Rectal smooth muscle tissue (tissue), 1 donor: ENCODE measurements around the gene KLRC2.
A peak's percentile ranks its signal among the peaks of the same experiment; 100 is the strongest.
"Not testable (repeated sequence)": the region's sequence is repeated elsewhere in the genome, so short reads cannot be mapped to it uniquely, and the experiment has no call there.

Source experiments
- H3K27ac ChIP-seq: one replicate; pipeline ENCODE4 v1.7.0; 2013; ENCODE audit warnings: low read depth, low read length, inconsistent platforms
- H3K27me3 ChIP-seq: one replicate; pipeline ENCODE4 v1.7.0; 2013; ENCODE audit warnings: low read length; ENCODE audit not compliant: control insufficient read depth, insufficient read depth
- H3K36me3 ChIP-seq: one replicate; pipeline ENCODE4 v1.7.0; 2013; ENCODE audit warnings: low read length; ENCODE audit not compliant: control insufficient read depth, insufficient read depth
- H3K4me1 ChIP-seq: one replicate; pipeline ENCODE4 v1.7.0; 2013; ENCODE audit warnings: low read length; ENCODE audit not compliant: control insufficient read depth, insufficient read depth
- H3K4me3 ChIP-seq: one replicate; pipeline ENCODE4 v1.7.0; 2013; ENCODE audit warnings: low read length
- H3K9ac ChIP-seq: one replicate; pipeline ENCODE4 v1.7.0; 2013; ENCODE audit warnings: low read length

Gene KLRC2

GRCh38 chr12:10398168-10398567 lies 37.6 kb downstream of the KLRC2 start:
- Histone ChIP-seq H3K4me3 (no peak overlapping the region), H3K27ac (no peak overlapping the region), H3K27me3 (no peaks in the 10 kb centered on the region), H3K4me1 (no peaks in the 10 kb centered on the region), H3K36me3 (no peaks in the 10 kb centered on the region), H3K9ac (no peak overlapping the region)

GRCh38 chr12:10397296-10397695 lies 38.5 kb downstream of the KLRC2 start:
- H3K27ac ChIP-seq = no peak overlapping the region
- no peaks in the 10 kb centered on the region for H3K4me1 ChIP-seq
- H3K4me3 ChIP-seq = no peak overlapping the region
- H3K36me3 ChIP-seq = no peaks in the 10 kb centered on the region
- no peak overlapping the region for H3K9ac ChIP-seq
- H3K27me3 ChIP-seq = no peaks in the 10 kb centered on the region

GRCh38 chr12:10396176-10396575 lies 39.6 kb downstream of the KLRC2 start:
- not testable (repeated sequence) for H3K27ac ChIP-seq, H3K9ac ChIP-seq, H3K4me3 ChIP-seq

GRCh38 chr12:10395390-10395998 lies 40.3 kb downstream of the KLRC2 start:
- Histone ChIP-seq H3K27ac (peak overlapping the region; percentile 46), H3K4me3 (peak overlapping the region; percentile 34)

More at GRCh38 chr12:10396176-10396575, 39.6 kb downstream of the KLRC2 start:
- H3K27me3 ChIP-seq, H3K36me3 ChIP-seq, H3K4me1 ChIP-seq: not testable (repeated sequence)

GRCh38 chr12:10394531-10395152 lies 41.2 kb downstream of the KLRC2 start:
- not testable (repeated sequence) for H3K4me3 ChIP-seq, H3K36me3 ChIP-seq, H3K27ac ChIP-seq, H3K9ac ChIP-seq, H3K4me1 ChIP-seq, H3K27me3 ChIP-seq

More at GRCh38 chr12:10395390-10395998, 40.3 kb downstream of the KLRC2 start:
- H3K4me1 ChIP-seq = no peaks in the 10 kb centered on the region
- H3K36me3 ChIP-seq = no peaks in the 10 kb centered on the region
- H3K9ac ChIP-seq = no peak overlapping the region
- no peaks in the 10 kb centered on the region for H3K27me3 ChIP-seq

GRCh38 chr12:10393291-10393690 lies 42.5 kb downstream of the KLRC2 start:
- Histone ChIP-seq H3K27ac (no peak overlapping the region), H3K27me3 (no peaks in the 10 kb centered on the region), H3K9ac (no peak overlapping the region), H3K4me1 (no peaks in the 10 kb centered on the region), H3K36me3 (no peaks in the 10 kb centered on the region), H3K4me3 (no peak overlapping the region)

- H3K27me3 ChIP-seq = no peaks in the 10 kb centered on the region
- H3K27ac ChIP-seq = no peak overlapping the region
- no peak overlapping the region for H3K9ac ChIP-seq
- no peaks in the 10 kb centered on the region for H3K4me1 ChIP-seq
- no peak overlapping the region for H3K4me3 ChIP-seq
- H3K36me3 ChIP-seq = no peaks in the 10 kb centered on the region
Measured at GRCh38 chr12:10392394-10392930, 43.3 kb downstream of the KLRC2 start.

GRCh38 chr12:10390991-10391390 lies 44.8 kb downstream of the KLRC2 start:
- H3K27me3 ChIP-seq, H3K4me1 ChIP-seq, H3K36me3 ChIP-seq, H3K9ac ChIP-seq, H3K27ac ChIP-seq, H3K4me3 ChIP-seq: not testable (repeated sequence)

- Histone ChIP-seq H3K27ac (no peak within 1 kb of the TSS), H3K36me3 (no peaks in the 10 kb centered on the region), H3K4me1 (no peaks in the 10 kb centered on the region), H3K9ac (no peak within 1 kb of the TSS), H3K27me3 (no peaks in the 10 kb centered on the region), H3K4me3 (no peak within 1 kb of the TSS)
Measured at GRCh38 chr12:10389904-10390303, 45.9 kb downstream of the KLRC2 start, which contains the start of gene KLRK1. Gene KLRK1, minus strand, starts transcription at chr12:10390041. Its CDS starts 1,231 bp downstream, at chr12:10388810.

GRCh38 chr12:10388624-10389413 lies 47.0 kb downstream of the KLRC2 start:
- H3K27ac ChIP-seq = no peak overlapping the region
- no peaks in the 10 kb centered on the region for H3K27me3 ChIP-seq
- H3K36me3 ChIP-seq = no peaks in the 10 kb centered on the region
- H3K4me1 ChIP-seq = no peaks in the 10 kb centered on the region
- H3K9ac ChIP-seq = no peak overlapping the region
- H3K4me3 ChIP-seq = no peak overlapping the region

GRCh38 chr12:10387498-10387897 lies 48.3 kb downstream of the KLRC2 start:
- H3K27me3 ChIP-seq, H3K4me3 ChIP-seq, H3K9ac ChIP-seq, H3K36me3 ChIP-seq, H3K27ac ChIP-seq, H3K4me1 ChIP-seq: not testable (repeated sequence)

- Histone ChIP-seq H3K9ac (no peak overlapping the region), H3K27me3 (no peaks in the 10 kb centered on the region), H3K27ac (no peak overlapping the region), H3K4me1 (no peaks in the 10 kb centered on the region), H3K36me3 (no peaks in the 10 kb centered on the region), H3K4me3 (no peak overlapping the region)
Measured at GRCh38 chr12:10386857-10387256, 49.0 kb downstream of the KLRC2 start.
